ENCODE data around the gene KCND3.

KCND3 gene

DNA sequence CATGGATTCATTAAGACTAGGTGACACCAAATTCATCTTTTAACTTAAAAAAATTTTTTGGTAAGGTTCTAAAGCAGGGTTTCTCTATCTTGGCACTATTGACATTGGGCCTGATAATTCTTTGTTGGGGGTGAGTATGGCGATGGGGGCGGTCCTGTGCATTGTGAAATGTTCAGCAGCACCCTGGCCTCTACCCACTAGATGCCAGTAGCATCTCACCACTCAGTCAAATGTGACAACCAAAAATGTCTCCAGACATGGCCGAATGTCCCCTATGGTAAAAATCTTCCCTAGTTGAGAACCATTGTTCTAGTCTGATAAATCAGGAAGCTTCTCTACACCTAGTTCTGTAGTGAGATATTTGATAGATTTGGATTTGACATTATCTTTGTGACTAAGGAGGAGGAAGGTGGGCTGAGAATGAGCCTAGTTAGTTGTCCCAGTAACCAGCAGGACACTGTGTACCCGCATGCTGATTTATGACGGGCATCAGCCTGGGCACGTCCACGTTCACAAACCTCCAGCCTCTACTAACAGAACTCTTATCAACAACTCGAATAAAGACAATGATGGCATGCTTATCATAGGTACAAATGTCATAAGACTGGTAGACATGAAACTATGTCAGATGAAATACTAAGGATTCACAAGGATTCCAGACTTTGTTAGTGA lies 104.6 kb downstream of the KCND3 start:
- H3K4me3 ChIP-seq (ENCODE audit: low read depth, low read length): no peak overlapping the region
- no peak for DNase-seq (ENCODE audit: low read depth)
- TF ChIP-seq POLR2A (IDR thresholded peaks at IDR 0.05; ENCODE audit: extremely low read depth, insufficient read length) (no peak), MAX (IDR thresholded peaks at IDR 0.05; ENCODE audit: low read depth, low read length) (no peak), CTCF (IDR thresholded peaks at IDR 0.05; ENCODE audit: low read depth, low read length) (no peak), MYC (IDR thresholded peaks at IDR 0.05; ENCODE audit: low read depth, low read length) (no peak)

GRCh38 chr1:111882986-111883560 lies 106.4 kb downstream of the KCND3 start:
- no peak overlapping the region for H3K4me3 ChIP-seq (ENCODE audit: low read depth, low read length)
- no peak for DNase-seq (ENCODE audit: low read depth)

DNA sequence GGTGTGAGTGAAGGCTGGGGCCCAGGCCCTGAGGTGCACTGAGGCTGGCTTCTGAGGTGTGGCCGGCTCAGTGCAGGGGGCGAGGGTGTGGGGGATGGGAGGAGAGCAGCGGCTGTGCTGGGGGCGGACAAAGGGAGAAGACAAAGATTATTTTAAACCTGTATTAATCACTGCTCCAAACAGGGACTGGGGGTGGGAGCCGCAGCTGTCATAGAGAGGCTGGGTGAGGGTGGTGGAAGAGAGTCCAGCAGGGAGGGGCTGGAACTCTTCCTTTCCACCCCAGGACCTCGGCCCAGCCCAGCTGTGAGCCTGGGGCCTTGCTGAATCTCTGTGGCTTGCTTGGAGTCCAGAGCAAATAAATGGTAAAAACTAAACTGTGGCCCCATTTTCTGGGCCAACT lies 106.9 kb downstream of the KCND3 start:
- no peak for TF ChIP-seq POLR2A (IDR thresholded peaks at IDR 0.05; ENCODE audit: extremely low read depth, insufficient read length)
- no peak for TF ChIP-seq MYC (IDR thresholded peaks at IDR 0.05; ENCODE audit: low read depth, low read length)
- TF ChIP-seq CTCF (IDR thresholded peaks at IDR 0.05; ENCODE audit: low read depth, low read length): no peak
- TF ChIP-seq MAX (IDR thresholded peaks at IDR 0.05; ENCODE audit: low read depth, low read length): no peak
- no peak for DNase-seq (ENCODE audit: low read depth)

More at GRCh38 chr1:111882986-111883560, 106.4 kb downstream of the KCND3 start:
- TF ChIP-seq MYC (IDR thresholded peaks at IDR 0.05; ENCODE audit: low read depth, low read length): no peak
- TF ChIP-seq POLR2A (IDR thresholded peaks at IDR 0.05; ENCODE audit: extremely low read depth, insufficient read length): no peak
- TF ChIP-seq CTCF (IDR thresholded peaks at IDR 0.05; ENCODE audit: low read depth, low read length): no peak
- no peak for TF ChIP-seq MAX (IDR thresholded peaks at IDR 0.05; ENCODE audit: low read depth, low read length)

DNA sequence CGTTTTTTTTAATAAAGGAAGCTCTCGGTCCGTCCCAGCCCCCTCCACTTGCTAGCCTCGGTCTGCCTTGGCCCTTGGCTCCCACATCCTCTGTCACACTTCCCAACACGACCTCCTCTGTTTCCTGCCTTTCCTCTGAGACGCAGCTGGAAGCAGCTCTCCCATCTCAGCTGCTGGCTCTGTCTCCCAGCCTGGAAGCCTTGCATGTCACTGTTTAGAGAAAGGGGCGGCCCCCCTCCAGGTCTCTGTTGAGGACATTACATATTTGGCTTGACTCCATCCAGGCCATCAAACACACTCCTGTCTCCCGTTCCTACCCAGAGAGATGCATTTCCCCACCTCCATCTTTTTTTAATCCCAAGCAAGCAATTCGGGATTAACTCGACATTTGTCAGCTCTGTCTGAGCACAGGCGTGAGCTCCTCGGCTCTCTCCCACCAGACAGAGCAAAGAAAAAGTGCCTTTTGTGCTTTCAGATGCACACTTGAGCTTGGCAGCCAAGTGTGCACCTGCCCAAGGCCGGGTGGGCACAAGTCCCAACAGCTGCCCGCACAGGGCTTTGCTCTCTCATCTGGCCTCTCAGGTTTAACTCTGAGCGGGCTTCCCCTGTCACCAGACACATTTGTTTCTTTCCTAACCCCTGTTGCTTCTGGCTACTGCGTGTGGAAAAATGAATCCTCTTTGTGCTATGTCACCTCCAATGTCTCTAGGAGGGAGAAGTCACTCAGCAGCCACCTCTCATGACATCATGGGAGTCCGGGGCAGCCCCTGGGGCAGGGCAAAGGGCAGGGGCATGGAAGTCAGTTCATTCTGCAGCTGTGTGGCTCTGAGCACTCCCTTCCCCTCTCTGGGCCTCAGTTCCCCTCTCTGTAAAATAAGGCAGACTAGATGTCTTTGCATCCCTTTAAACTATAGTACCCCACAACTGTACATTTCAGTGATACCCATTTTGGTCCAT lies 108.3 kb downstream of the KCND3 start:
- TF ChIP-seq MYC (IDR thresholded peaks at IDR 0.05; ENCODE audit: low read depth, low read length) (no peak), POLR2A (IDR thresholded peaks at IDR 0.05; ENCODE audit: extremely low read depth, insufficient read length) (no peak), CTCF (IDR thresholded peaks at IDR 0.05; ENCODE audit: low read depth, low read length) (no peak), MAX (IDR thresholded peaks at IDR 0.05; ENCODE audit: low read depth, low read length) (no peak)
- no peak overlapping the region for H3K4me3 ChIP-seq (ENCODE audit: low read depth, low read length)
- no peak for DNase-seq (ENCODE audit: low read depth)

More for the DNA sequence above, 106.9 kb downstream of the KCND3 start:
- H3K4me3 ChIP-seq (ENCODE audit: low read depth, low read length): no peak overlapping the region

DNA sequence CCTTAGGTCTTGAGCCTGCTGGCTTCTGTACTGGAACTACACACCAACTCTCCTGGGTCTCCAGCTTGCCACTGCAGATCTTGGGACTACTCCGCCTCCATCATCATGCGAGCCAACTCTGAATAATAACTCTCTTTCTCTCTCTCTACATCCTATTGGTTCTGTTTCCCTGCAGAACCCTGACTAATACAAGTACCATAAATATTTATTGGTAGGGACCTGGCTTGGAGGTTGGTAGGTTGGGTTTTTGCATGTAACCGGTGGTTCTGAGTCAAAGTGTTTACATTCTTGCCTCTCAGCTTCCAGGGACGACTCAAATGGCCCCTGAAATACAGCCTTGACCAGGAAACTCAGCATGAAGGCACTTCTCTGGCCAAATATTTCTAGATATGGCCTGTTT lies 110.4 kb downstream of the KCND3 start:
- no peak for DNase-seq (ENCODE audit: low read depth)
- H3K4me3 ChIP-seq (ENCODE audit: low read depth, low read length): no peak overlapping the region
- TF ChIP-seq CTCF (IDR thresholded peaks at IDR 0.05; ENCODE audit: low read depth, low read length) (no peak), POLR2A (IDR thresholded peaks at IDR 0.05; ENCODE audit: extremely low read depth, insufficient read length) (no peak), MAX (IDR thresholded peaks at IDR 0.05; ENCODE audit: low read depth, low read length) (no peak), MYC (IDR thresholded peaks at IDR 0.05; ENCODE audit: low read depth, low read length) (no peak)

Data from NB4 (cell line).